HG03025 (cell line): ENCODE data around the gene APELA.
A peak's percentile ranks its signal among the peaks of the same experiment; 100 is the strongest.
"Not testable (repeated sequence)": the region's sequence is repeated elsewhere in the genome, so short reads cannot be mapped to it uniquely, and the experiment has no call there.

Experiments used
- ATAC-seq: cut with Tn5 transposase; IDR thresholded peaks from one replicate; pipeline ENCODE4 v1.9.1; 2021; ENCODE audit warnings: mild to moderate bottlenecking, moderate library complexity; ENCODE audit not compliant: unreplicated experiment, low FRiP score

The APELA gene

DNA sequence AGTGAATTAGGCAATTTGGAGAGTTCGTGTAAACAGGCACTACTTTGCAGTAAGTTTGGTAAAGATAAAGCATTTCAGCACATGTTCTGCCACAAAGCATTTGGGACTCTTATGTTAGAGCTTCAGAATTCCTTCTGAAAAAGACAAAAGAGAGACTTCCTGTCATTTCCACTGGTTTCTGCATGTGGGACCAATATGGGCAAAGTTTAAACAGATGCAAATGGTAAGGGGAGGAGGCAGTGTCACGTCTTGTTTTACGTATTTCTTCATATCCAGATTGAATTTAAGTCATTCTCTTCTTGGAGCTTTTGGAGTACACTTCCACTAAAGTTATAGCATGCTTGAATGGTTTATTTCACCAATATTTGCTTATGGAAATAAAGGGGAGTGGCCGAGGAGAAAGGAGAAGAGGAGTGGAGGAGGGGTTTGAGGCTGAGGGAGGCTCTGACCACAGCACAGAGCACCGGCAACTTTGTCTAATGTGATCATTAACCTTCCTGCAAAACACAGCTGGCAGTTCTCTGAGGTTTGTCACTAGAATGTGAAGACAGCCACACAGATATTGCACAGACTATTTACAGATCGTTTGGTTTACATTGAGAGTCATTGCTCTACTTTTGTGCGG, at the start of gene APELA:
Gene APELA, plus strand, starts transcription at position 479 of the 625 bp plus-strand sequence. CDS start 154 bp downstream, outside the sequence.
- ATAC-seq = peak; percentile 97

DNA sequence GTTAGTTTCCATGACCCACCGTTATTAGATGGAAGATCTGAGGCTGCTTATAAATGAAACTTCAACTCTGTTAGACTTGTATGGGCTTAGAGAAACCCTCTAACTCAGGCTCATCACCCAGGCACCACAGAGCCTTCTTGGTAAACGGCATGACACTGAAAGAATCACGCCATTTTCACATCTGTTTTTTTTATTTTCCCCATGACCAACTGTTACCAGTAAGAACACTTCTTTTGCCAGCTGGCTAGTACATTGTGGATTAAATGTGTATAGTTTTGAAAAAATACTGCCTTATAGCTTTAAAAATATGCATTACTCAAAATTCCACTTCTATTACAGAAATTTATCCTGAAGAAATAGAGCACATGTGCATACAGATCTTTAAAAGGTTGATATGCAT, 48.0 kb upstream of the APELA start:
- ATAC-seq = no peak

- ATAC-seq = no peak
These were observed 30.4 kb upstream of the APELA start for GRCh38 chr4:164846566-164846965.

GRCh38 chr4:164847016-164847415, 30.0 kb upstream of the APELA start:
- ATAC-seq = no peak

DNA sequence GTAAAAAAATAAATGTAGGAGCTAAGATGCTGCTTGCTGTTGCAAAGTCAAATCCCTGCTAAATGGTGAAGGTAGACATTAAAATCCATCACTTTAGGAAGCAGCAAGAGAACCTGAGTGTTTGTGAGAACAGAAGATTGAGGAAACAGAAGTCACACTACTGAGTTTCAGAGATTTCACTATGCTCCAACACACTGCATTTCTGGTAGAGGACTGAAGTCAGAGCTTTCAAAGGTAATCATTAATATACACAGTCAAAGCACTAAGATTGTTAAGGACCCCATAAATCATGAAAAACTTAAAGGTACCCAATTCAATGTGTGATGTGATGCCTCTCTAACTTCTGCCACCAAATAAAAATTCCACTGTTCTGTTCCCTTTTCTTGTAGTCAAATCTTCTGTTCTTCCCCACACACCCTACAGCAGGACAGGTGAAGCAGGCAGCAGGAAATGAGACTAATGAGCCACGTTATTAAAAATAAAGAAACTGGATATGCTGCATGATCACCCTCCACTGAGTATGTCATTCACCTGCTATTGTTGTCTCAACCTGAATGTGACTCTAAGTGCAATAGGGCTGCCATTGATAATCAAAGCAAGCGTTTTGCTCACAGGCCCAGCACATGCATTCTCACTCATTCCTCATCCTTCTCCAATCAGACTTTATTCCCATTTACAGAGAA, 28.9 kb upstream of the APELA start:
- ATAC-seq = no peak

DNA sequence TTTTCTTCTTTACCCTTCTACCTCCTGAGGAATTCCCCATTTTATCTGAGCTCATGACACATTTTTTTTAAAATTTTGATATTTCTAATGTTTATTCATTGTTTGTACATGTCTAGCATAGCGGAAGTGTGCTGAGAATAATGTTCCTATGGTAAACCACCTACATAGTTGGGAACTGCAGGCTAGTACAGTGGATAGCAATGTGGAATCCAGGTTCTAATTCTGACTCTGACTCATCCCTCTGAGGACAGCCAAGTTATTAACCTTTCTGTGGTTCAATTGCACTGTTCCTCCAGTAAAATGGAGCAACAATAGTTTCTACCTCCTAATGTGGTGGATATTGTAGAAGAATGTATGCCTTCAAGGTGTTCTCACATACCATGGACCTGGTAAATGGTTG, 20.6 kb upstream of the APELA start:
- ATAC-seq = no peak

- no peak for ATAC-seq
These were observed 10.0 kb upstream of the APELA start for GRCh38 chr4:164866817-164867490.

DNA sequence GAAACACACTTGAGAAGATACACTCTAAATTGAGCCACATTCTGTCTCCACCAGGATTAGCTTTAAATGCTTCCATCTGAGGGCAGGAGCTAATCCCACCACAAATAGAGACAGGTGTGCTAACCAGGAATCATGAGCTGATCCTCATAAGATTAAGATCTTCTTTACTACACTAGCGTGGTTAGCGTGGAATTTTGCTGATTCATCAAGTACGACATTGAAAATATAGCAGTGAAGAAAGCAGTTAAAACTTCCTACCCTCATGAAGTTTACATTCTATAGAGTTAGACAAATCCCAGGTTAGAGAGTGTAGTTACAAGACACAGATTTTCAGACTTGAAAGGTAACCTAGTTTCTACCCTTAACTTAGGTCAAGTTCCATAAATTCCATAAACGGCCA, 5.3 kb upstream of the APELA start:
- ATAC-seq = no peak

- no peak for ATAC-seq
These were observed 4.5 kb upstream of the APELA start for GRCh38 chr4:164872481-164872880.

DNA sequence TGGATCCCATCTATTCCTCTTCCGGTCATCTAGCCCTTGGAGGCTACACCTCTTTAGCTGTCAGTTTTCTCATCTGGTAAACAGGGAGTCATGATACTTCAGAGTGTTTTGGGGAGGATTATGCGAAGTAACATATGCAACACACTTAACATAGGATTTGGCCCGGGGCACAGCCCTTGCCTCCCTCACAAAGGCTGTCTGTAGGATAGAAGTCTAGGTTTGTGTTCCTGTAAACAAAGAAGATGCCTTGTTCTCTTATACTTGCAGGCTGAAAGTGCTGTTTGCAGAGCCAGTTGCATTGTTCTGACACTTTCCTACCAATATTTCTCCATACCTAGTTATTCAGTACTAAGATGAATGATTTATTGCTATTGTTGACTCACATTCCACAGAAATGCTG, 2.2 kb upstream of the APELA start:
- ATAC-seq = no peak

DNA sequence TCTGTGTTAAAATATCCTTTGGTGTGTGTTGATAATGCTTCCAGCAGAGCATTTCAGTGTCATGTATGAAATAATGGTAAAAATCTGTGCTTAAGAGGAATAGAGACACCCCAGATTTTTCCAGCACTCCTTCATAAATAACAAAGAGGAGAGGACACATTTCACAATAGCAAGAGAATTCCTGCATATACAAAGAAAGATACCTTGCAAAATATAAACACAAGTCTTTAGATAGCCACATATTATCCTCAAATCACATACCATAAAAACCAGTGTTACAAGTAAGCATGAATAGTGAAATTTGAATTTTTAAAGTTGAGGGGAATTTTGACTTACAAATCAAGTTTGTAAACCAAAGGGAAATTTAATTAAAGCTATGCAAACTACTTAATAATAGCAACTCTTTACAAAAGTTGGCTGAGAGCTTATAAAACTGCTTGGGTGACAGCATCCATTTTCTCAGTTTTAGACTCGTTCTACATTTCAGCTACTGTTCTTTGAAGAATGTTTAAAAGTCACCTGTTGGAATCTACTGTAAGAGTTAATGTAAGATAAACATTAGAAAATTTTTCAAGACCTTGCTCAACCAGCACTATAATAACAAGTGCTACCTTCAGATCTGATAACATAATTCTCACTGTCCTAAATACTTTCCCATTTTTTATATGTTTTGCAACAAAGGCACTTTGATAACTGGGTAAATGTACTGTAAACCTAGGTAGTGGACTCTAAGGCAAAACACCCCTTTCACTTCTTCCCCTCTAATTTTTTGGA, 3.7 kb downstream of the APELA start:
- no peak for ATAC-seq

- ATAC-seq = no peak
These were observed 11.2 kb downstream of the APELA start for GRCh38 chr4:164888096-164888715.

DNA sequence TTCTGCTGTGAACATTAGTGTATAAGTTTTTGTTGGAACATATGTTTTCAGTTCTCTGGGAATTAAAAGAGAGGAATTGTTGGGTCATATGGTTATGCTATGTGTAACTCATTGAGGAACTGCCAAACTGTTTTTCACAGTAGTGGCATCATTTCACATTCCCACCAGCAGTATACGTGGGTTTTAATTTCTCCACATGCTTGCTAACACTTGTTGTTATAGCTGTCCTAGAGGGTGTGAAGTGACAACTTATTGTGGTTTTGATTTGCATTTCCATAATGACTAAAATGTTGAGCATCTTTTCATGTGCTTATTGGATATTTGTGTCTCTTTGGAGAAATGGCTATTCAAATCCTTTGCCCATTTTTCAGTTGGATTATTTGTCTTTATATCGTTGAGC, 13.7 kb downstream of the APELA start:
- ATAC-seq = no peak

DNA sequence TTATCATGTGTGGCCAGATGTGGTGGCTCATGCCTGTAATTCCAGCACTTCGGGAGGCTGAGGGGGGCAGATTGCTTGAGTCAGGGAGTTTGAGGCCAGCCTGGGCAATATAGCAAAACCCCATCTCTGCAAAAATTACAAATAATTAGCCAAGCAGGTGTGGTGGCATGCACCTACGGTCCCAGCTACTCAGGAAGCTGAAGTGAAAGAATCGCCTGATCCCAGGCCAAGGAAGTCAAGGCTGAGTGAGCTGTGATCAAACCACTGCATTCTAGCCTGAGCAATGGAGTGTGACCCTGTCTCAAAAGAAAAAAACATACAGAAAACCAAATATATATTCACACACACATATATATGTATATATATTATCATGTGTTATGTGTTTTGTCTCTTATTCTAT, 15.0 kb downstream of the APELA start:
- peak; percentile 77 for ATAC-seq

- ATAC-seq = peak; percentile 59
These were observed 17.7 kb downstream of the APELA start for GRCh38 chr4:164894702-164895101.

DNA sequence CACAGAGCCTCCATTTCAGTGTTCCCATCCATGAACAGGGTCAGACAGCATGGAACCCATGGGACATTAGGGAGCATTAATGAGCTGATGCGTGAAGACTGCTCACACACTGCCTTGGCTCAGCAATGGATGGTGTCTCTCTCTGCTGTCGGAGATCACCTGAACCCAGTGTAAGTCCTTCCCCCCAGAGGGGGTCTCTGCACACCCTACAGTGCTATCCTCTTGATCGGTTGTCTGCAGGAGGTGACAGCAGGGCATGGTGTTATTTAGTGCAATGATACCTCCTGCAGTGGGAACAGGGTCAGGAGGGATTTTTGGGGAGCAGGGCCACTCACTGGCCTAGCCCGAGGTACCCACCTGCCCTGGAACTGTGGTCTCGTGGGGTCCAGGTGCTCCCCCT, 25.6 kb downstream of the APELA start:
- no peak for ATAC-seq

GRCh38 chr4:164904336-164904735, 27.4 kb downstream of the APELA start:
- ATAC-seq = no peak

DNA sequence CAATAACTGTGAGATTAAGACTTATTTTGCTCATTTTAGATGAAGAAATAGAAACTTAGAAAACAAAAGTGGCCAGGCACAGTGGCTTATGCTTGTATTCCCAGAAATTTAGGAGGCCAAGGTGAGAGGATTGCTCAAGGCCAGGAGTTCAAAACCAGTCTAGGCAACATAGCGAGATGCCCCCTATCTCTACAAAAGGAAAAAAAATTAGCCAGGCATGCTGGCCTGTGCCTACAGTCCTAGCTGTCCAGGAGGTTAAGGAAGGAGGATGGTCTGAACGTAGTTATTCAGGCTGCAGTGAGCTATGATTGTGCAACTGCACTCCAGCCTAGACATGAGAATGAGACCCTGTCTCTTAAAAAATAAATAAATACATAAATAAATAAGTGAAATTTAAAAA, 28.0 kb downstream of the APELA start:
- no peak for ATAC-seq

DNA sequence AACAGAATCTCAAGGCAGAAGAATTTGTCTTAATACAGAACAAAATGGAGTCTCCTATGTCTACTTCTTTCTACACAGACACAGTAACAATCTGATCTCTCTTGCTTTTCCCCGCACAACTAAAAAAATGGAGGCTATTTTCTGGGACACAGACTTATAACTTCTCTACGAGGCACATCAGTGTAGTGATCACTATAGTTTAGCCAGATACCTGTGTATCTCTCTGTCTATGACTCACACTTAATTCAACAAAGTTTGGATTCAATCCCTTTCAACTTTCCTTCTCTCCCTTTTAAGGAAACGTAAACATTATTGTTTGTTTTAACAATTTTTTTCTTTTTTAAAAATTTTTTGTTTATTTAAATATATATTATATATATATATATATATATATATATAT, 29.4 kb downstream of the APELA start:
- ATAC-seq = no peak

- not testable (repeated sequence) for ATAC-seq
These were observed 36.5 kb downstream of the APELA start for GRCh38 chr4:164913506-164913905.

DNA sequence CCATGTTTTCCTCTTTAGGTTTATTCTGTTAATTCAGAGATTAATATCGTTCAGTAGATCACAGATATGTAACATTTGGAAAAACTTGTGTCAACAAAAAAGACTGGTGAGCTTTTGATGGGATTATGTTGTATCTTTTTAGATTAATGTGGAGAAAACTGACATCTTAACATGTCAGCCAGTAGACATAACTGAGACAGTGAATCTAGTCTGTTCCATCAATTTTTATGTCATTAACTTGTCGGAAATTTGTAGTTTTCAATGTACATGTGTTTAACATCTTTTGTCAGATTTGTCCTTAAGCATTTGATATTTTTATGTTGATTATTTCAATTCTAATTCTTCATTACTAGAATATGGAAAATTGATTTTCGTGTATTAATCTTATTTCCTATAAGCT, 42.0 kb downstream of the APELA start:
- no peak for ATAC-seq
